ENCODE results near the gene TTLL9.

- TF ChIP-seq DMAP1 (CRISPR knock-in tag; IDR thresholded peaks at IDR 0.05) (no peak), ZNF878 (CRISPR knock-in tag; IDR thresholded peaks at IDR 0.05) (no peak), SIN3B (IDR thresholded peaks at IDR 0.05; ENCODE audit: low read length) (no peak), SP5 (CRISPR knock-in tag; IDR thresholded peaks at IDR 0.05; ENCODE audit: borderline replicate concordance, low read depth) (no peak), ATF4 (CRISPR knock-in tag; IDR thresholded peaks at IDR 0.05) (no peak), CTCF (CRISPR knock-in tag; IDR thresholded peaks at IDR 0.05) (no peak), ZZZ3 (CRISPR knock-in tag; IDR thresholded peaks at IDR 0.05; ENCODE audit: borderline replicate concordance) (no peak), POLR2A (IDR thresholded peaks at IDR 0.05; ENCODE audit: insufficient read depth in 1 of 2, low read depth in 2 of 2, low read length in 2 of 2) (no peak), CREM (IDR thresholded peaks at IDR 0.05) (no peak), CREM (CRISPR knock-in tag; IDR thresholded peaks at IDR 0.05) (no peak), FOXP4 (CRISPR knock-in tag; IDR thresholded peaks at IDR 0.05) (no peak), ZBTB44 (CRISPR knock-in tag; IDR thresholded peaks at IDR 0.05) (no peak), KAT8 (CRISPR knock-in tag; IDR thresholded peaks at IDR 0.05) (no peak)
Observed at GRCh38 chr20:31846793-31847138, 23.7 kb upstream of the TTLL9 start.

Measured in HepG2 (cell line).